ENCODE data around the gene CACHD1.
A peak's percentile ranks its signal among the peaks of the same experiment; 100 is the strongest.

CACHD1 gene

GRCh38 chr1:64474665-64475439, 4.9 kb downstream of the CACHD1 start:
- Mint-ChIP-seq H3K9me3 (no peaks in the 10 kb centered on the region), H3K36me3 (ENCODE audit: low read depth) (peaks cover 3% of the 10 kb centered on the region), H3K4me3 (no peak overlapping the region), H3K4me1 (peaks cover 68% of the 10 kb centered on the region), H3K27ac (peak overlapping the region; percentile 62), H3K27me3 (ENCODE audit: low read depth, poor library complexity) (no peaks in the 10 kb centered on the region)
- TF ChIP-seq, protein P1, sequence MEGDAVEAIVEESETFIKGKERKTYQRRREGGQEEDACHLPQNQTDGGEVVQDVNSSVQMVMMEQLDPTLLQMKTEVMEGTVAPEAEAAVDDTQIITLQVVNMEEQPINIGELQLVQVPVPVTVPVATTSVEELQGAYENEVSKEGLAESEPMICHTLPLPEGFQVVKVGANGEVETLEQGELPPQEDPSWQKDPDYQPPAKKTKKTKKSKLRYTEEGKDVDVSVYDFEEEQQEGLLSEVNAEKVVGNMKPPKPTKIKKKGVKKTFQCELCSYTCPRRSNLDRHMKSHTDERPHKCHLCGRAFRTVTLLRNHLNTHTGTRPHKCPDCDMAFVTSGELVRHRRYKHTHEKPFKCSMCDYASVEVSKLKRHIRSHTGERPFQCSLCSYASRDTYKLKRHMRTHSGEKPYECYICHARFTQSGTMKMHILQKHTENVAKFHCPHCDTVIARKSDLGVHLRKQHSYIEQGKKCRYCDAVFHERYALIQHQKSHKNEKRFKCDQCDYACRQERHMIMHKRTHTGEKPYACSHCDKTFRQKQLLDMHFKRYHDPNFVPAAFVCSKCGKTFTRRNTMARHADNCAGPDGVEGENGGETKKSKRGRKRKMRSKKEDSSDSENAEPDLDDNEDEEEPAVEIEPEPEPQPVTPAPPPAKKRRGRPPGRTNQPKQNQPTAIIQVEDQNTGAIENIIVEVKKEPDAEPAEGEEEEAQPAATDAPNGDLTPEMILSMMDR (IDR thresholded peaks at IDR 0.05): no peak
- DNase-seq: no peak

DNA sequence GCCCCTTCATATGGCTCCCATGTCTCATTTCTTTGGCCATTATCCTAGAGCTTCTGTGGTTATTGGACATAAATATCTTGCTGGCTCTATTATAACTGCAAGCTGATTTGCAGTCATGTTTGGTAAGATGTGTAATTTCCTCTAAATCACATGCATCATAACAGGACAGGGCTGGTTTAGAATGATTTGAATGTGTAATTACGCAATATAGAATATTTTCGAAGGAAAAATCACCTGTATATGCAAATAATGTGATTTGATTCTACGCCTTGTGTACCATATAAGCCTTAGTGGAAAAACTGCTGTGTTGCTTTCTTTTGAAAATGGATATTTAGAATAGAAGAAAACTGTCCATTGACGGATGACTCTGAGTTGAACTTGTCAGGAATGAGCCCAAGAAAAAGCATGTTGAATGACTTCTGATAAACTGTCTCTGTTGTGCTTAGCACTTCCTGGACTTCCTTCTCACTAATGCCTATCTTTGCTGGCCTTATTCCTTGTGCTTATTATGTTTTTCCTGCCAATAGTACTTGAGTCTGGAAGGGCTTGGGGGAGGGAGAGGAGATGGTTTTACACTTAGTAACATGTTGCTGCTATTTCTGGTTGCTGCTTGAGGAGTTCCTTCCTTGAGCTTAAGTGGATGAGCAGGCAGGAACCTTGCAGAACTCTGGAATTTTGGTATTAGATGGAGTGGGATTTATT, 6.5 kb downstream of the CACHD1 start:
- peak overlapping the region; percentile 31 for H3K27ac Mint-ChIP-seq
- H3K36me3 Mint-ChIP-seq (ENCODE audit: low read depth): peaks cover 3% of the 10 kb centered on the region
- no peaks in the 10 kb centered on the region for H3K9me3 Mint-ChIP-seq
- TF ChIP-seq, protein P1 (IDR thresholded peaks at IDR 0.05): no peak
- H3K4me1 Mint-ChIP-seq: peaks cover 84% of the 10 kb centered on the region
- DNase-seq: no peak
- H3K4me3 Mint-ChIP-seq: no peak overlapping the region
- no peaks in the 10 kb centered on the region for H3K27me3 Mint-ChIP-seq (ENCODE audit: low read depth, poor library complexity)

DNA sequence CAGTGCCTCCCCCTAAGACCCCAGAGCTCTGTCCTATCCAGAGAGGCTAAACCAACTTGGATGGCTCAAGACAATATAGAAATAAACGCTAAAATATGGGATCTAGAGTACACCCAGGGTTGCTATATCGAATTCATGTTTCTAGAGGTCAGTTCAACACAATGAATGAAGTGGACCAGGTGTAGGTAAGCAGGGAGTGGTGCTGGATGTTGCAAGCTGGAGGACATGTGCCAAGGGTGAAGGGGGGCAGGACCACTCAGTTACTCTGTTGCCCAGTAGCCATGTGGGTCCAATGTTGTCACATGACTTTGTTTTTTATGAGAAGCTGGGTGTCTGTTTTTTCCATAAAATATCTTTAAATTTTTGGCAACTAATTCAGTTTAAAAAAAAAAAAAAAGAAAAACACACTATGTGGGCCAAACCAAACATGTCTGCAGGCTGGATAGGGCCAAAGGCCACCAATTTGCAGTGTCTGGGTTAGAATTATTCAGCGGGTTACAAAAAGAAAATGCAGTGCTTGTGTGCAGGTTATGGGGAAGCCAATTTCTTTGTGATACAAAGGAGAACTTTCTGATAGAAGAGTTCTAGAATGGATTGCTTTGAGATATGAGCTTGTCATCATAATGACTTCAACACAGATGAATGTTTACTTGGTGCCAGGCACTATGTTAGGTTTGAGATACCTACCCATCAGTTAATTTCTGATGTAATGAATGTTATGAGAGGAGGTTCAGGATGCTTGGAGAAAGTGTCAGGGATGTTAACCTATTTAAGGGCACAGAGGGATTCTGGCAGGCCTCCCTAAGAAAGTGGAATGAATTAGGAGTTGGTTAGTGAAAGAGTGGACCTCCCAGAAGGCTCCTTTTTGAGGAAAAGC, 8.9 kb downstream of the CACHD1 start:
- H3K27ac Mint-ChIP-seq: peak overlapping the region; percentile 46
- no peaks in the 10 kb centered on the region for H3K9me3 Mint-ChIP-seq
- TF ChIP-seq, protein P1 (IDR thresholded peaks at IDR 0.05): no peak
- H3K27me3 Mint-ChIP-seq (ENCODE audit: low read depth, poor library complexity): no peaks in the 10 kb centered on the region
- H3K36me3 Mint-ChIP-seq (ENCODE audit: low read depth): peaks cover 6% of the 10 kb centered on the region
- no peak overlapping the region for H3K4me3 Mint-ChIP-seq
- no peak for DNase-seq
- H3K4me1 Mint-ChIP-seq: peaks cover 85% of the 10 kb centered on the region

- TF ChIP-seq, protein P1 (IDR thresholded peaks at IDR 0.05): no peak
- no peak for DNase-seq
- peaks cover 85% of the 10 kb centered on the region for H3K4me1 Mint-ChIP-seq
- H3K27me3 Mint-ChIP-seq (ENCODE audit: low read depth, poor library complexity): no peaks in the 10 kb centered on the region
- H3K9me3 Mint-ChIP-seq: no peaks in the 10 kb centered on the region
- peaks cover 13% of the 10 kb centered on the region for H3K36me3 Mint-ChIP-seq (ENCODE audit: low read depth)
- no peak overlapping the region for H3K4me3 Mint-ChIP-seq
- H3K27ac Mint-ChIP-seq: peak overlapping the region; percentile 46
These were observed 9.9 kb downstream of the CACHD1 start for GRCh38 chr1:64479874-64480273.

DNA sequence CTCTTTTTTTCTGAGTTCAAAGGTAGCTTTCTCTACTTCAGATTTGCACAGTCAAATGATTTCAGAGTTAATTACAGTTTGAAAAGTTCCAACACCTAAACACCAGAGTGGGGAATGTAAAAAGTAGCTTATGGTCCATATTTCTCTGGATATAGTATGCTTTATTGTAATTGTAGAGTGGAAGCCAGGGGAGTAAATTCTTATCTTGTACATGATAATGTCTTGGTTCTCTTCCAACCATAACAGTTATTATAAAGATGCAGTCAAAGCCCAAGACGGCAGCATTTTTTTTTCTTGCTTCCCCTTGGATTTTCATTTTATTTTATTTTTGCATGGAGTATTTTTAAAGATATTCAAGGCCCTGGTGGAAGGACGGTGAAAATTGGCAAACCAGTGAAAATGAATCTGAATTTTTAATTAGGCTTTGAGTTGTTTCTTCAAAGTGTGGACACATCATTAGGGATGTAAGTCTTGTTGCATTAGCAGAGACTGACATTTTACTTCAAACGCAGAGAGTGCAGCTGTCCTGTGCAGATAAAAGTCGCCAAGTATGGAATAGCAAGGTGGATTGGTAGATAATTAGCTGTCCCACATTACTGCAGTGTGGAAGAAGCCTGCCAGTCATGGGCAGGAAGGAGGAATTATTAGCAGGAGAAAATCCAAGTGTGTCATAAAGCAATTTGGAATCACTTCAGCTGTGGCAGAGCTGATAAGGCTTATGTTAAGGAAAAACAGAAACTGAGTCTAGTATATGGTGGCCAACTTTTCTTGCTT, 11.3 kb downstream of the CACHD1 start:
- Mint-ChIP-seq H3K4me1 (peaks cover 81% of the 10 kb centered on the region), H3K36me3 (ENCODE audit: low read depth) (peaks cover 22% of the 10 kb centered on the region), H3K9me3 (no peaks in the 10 kb centered on the region), H3K27ac (peak overlapping the region; percentile 17), H3K27me3 (ENCODE audit: low read depth, poor library complexity) (no peaks in the 10 kb centered on the region), H3K4me3 (no peak overlapping the region)
- TF ChIP-seq, protein P1 (IDR thresholded peaks at IDR 0.05): no peak
- no peak for DNase-seq

All from nephron progenitor cell (in vitro differentiated cells).